ENCODE results near the gene DRC7.

The DRC7 gene, protein sequence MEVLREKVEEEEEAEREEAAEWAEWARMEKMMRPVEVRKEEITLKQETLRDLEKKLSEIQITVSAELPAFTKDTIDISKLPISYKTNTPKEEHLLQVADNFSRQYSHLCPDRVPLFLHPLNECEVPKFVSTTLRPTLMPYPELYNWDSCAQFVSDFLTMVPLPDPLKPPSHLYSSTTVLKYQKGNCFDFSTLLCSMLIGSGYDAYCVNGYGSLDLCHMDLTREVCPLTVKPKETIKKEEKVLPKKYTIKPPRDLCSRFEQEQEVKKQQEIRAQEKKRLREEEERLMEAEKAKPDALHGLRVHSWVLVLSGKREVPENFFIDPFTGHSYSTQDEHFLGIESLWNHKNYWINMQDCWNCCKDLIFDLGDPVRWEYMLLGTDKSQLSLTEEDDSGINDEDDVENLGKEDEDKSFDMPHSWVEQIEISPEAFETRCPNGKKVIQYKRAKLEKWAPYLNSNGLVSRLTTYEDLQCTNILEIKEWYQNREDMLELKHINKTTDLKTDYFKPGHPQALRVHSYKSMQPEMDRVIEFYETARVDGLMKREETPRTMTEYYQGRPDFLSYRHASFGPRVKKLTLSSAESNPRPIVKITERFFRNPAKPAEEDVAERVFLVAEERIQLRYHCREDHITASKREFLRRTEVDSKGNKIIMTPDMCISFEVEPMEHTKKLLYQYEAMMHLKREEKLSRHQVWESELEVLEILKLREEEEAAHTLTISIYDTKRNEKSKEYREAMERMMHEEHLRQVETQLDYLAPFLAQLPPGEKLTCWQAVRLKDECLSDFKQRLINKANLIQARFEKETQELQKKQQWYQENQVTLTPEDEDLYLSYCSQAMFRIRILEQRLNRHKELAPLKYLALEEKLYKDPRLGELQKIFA

DNA sequence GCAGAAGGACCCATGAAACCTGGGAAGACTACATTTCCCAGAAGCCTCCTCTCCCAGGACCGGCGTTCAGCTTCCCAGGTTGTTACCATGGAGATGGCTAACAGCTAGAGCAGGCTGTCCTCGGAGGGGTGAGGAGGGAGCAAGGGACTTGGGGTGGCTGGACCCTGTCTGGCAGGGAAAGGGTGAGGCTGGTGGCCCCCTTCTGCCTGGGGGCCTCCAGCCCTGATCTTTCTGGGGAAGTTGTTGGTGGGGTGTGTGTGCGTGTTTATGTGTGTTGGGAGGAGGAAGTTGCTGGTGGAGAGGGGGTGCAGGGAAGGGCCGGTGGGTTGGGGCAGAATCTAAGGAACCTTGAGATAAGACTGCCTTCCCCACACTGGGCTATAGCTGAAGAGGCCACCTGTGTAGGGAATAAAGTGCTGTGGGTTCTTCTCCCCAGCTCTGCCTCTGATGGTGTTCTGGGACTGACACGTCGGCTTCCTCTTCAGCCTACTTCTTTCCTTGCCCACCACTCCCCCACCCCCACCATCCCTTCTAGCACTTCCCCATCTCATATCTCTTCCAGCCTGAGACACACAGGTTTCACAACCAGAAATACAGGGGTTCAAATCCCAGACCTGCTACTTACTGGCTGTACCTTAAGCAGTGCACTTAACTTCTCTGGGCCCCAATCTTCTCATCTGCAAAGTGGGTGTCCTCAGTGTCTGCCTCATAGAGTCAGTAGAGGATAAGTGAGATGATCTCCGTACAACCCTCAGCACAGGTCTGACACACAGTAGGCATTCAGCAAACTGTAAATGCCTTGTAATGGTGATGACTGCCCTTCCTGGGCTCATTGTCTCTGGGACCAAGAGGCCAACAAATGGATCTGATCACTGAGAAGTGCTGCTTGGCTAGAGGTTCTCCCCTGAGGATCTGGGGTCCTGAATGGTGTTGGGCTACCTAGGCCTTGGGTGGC is at the start of gene DRC7:
DRC7 (plus strand) TSS at position 82 of the 955 bp plus-strand sequence. CDS start 3,144 bp downstream, outside the sequence.
- DNase-seq, result peak; percentile 62

DNA sequence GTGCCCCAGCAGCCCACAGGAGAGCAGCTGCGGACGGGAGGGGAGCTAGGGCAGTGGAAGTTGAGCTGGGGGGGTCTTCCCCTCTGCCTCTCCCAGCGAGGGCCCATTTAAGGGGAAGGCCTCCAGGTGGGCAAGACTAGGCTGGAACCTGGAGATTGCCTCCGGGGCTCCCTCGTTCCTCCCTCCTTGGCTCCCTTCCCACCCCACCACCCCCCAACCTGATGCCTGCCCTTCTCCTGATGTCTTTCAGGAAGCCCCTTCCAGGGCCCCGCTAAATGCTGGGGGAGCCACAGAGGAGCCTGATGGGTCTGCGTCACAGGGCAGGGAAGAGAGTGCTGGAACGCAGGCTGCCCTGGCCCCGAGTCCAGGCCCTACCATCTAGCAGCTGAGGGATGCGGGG is 49.4 kb upstream of the DRC7 start:
- no peak for DNase-seq

DNA sequence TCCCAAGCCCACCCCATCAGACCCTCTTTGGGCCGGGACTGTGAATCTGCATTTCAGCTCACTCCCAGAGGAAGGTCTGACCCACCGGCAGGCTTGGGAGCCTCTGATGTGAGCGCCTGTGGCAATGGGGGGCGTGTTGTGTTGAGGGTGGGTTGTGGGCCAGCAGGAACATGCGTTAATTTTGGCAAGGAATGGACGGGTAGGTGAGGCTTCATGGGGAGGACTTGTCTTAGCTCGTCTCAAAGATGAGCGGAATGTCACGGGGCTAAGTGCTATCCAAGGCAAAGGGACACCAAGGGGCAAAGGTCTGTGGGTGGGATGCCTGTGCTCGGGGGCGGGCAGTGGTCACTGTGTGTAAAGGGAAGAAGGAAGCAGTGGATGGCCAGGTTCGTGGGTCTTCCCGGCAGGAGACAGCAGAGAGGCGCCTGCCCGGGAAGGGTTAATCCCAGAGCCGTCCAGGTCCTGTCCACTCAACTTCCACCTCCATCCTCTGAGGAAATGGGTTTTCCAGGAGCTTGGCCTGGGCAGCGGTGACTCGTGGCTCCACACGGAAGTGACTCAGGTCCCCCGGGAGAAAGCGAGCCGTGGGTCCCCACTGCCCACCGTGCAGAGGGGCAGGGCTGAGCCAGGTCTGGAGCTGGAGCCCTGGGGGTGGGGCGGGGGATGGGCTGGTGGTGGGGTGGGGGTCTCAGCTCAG is 48.8 kb upstream of the DRC7 start:
- DNase-seq, result no peak

- no peak for DNase-seq
Observed at GRCh38 chr16:57646388-57647039, 48.1 kb upstream of the DRC7 start.

GRCh38 chr16:57647136-57647875 is 47.3 kb upstream of the DRC7 start:
- DNase-seq, result no peak

DNA sequence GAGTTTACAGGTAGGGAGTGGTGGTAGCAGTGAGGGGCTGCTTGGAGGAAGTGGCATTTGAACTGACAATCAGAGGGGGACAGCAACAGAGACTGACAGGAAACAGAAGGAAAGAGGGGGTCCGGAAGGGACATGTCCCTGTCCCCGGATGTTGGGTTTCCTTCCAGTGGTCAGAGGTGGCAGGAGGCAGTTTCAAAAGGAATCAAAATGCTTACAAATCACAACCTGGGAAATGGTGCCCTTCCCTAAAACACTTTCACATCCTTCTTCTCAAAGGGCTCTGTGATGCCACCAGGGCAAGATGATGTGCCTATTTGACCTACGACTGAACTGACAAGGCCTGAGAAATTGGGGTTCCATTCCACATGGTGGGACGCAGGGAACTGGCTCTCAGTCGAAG is 46.5 kb upstream of the DRC7 start:
- DNase-seq, result peak; percentile 84

DNA sequence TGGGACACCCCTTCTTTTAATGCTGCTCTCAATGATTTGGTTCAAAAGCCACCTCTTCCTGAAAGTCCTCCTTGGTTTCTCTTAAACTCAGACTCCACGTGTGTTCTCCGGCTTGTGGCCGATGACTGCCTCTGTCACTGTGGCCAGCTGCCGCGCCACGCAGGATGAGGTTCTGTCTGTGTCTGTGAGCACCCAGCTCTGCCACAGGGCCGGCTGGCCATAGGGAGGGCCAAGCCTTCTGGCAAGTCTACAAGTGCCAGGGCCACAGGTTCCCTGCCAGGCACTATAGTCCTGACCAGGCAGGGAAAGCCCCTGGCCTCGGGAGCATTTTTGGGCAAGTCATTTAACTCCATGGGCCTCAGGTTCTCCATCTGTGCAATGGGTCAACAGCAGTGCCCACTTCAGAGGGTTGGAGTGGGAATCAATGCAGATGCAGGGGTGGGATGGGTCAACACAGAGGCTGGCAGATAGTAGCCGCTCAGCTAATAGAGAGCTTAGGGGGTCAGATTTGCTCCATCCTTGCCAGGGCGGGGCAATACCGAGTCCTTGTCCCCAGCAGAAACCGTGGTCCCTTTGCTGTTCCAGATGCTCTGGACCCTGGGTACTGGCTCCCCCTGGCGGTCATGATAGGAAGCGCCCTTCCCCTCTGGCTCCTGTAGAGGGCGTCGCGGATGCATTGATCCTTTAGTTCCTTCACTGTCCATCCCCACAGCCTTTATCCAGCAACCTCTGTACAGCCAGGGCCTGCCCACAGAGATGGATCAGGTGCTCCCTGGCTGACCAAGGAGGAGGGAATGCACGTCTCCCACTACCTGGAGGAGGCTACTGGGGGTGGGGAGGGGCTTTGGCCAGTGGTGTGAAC is 45.8 kb upstream of the DRC7 start:
- DNase-seq, result peak; percentile 89

DNA sequence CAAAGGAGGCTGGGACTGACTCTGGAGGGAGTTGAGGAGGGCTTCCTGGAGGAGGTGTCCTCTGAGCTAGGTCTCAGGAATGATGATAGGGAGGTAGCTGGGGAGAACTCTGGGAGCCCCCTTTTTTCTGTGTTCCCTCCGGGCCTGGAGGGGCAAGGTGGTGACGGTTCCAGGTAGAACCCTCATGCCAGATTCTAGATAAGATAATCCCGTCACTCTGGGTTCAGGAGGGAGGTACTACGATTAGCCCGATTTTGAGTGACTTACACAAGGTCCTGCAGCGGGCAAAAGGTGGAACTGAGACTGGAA is 45.2 kb upstream of the DRC7 start:
- DNase-seq, result no peak

DNA sequence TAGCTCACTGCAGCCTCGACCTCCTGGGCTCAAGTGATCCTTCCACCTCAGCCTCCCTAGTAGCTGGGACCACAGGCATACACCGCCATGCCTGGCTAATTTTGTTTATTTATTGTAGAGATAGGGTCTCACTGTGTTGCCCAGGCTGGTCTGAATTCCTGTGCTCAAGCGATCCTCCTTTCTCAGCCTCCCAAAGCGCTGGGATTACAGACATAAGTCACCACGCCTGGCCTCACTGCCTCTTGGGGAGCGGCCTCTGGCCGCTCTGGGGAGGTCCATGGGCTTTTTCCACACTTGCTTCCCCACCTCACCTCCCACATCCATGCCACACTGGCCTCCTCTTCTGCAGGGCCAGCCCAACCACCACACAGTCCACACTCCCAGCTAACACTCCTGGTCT is 44.8 kb upstream of the DRC7 start:
- no peak for DNase-seq

- no peak for DNase-seq
Observed at GRCh38 chr16:57651344-57652333, 43.0 kb upstream of the DRC7 start.

GRCh38 chr16:57652695-57653471 is 41.7 kb upstream of the DRC7 start:
- DNase-seq, result no peak

- DNase-seq, result no peak
Observed at GRCh38 chr16:57653936-57654335, 40.7 kb upstream of the DRC7 start.

GRCh38 chr16:57656342-57656955 is 38.2 kb upstream of the DRC7 start:
- DNase-seq, result no peak

GRCh38 chr16:57657228-57657627 is 37.4 kb upstream of the DRC7 start:
- DNase-seq, result no peak

DNA sequence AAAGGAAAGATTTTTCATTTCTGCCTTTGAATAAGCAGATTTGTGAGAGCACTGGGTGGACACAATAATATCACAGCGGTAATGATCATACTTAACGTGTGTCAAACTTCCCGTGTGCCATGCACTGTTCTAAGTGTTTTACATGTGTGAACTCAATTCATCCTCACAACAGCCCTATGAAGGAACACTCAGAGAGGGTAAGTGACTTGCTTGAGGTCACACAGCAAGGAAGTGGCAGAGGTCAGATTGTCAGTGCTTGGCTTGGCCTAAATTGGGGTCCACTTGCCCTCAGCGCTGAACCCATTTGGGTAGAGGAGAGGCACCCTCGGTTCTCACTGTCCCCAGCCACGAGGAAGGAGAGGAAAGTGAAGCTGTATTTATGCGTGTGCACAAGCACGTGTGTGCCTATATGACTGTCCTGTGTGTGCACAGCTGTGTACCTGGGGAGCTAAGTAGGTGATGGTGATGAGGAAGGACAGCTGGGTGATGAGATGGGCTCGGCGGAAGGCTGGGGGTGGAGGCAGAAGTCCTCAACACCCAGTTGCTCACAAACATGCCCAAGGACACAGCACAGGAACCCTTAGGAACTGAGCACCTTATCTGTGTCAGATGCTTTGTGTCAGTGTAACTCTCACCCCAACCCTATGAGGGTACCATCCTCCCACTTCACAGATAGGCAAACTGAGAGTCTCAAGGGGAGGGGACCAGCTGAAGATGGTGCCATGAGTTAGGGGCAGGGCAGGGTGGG is 36.3 kb upstream of the DRC7 start:
- DNase-seq, result no peak

- no peak for DNase-seq
Observed at GRCh38 chr16:57658878-57659674, 35.5 kb upstream of the DRC7 start.
